Lower leg skin (tissue), 3 donors: Measurements from ENCODE around the gene VN1R5.

Experiments used
- CTCF ChIP-seq, 3 donors: fragments of 450-650 bp; IDR thresholded peaks; one replicate each; pipeline ENCODE4 v1.5.1; 2016; ENCODE audit warnings: antibody characterized with exemption in 3 of 3, mild to moderate bottlenecking in 3 of 3, moderate library complexity in 2 of 3
- POLR2A ChIP-seq, 2 donors: fragments of 450-650 bp; IDR thresholded peaks; one replicate each; pipeline ENCODE4 v1.6.1; 2016 to 2017; ENCODE audit warnings: antibody characterized with exemption in 2 of 2, mild to moderate bottlenecking in 1 of 2, moderate library complexity in 1 of 2

GRCh38 chr1:247286134-247286670, 30.3 kb downstream of the VN1R5 start:
- no peak for TF ChIP-seq CTCF (IDR thresholded peaks at IDR 0.05)
- no peak for TF ChIP-seq POLR2A (IDR thresholded peaks at IDR 0.05)
